A549 (cell line): Measurements from ENCODE around the gene FGF5. TPM values are rescaled to one million over a fixed set of nuclear protein-coding genes. Genes with fewer than 3 reads are reported as not detected.
A peak's percentile ranks its signal among the peaks of the same experiment; 100 is the strongest.

Experiments used
- ATAC-seq, 2 experiments: fragments of 200-7000 bp in 1 of 2; fragments of >200 bp in 1 of 2; cut with Nextera tagmentation in 1 of 2; cut with Tn5 transposase in 1 of 2; 3 replicates each; pipeline versions ENCODE4 v1.8.0 to v1.9.1; 2018 to 2020; ENCODE audit warnings: mild to moderate bottlenecking in 1 of 2, moderate library complexity in 1 of 2
- CTCF ChIA-PET: fragments of 300-600 bp; sonication (Branson Sonifier 250); formaldehyde crosslinking; extraction: SDS; loops from one replicate; lab custom pipeline; 2021; ENCODE audit warnings: antibody characterized with exemption, inconsistent platforms; lab: Yijun Ruan, JAX
- POLR2A ChIA-PET: fragments of 350-600 bp; formaldehyde crosslinking; extraction: SDS; loops from one replicate; lab custom pipeline; 2021; ENCODE audit warnings: antibody characterized with exemption, inconsistent platforms; lab: Yijun Ruan, JAX
- DNase-seq, 2 experiments: peaks; one replicate each; pipeline versions ENCODE4 v3.0.0 to v3.0.0-alpha.2; 2011 to 2016; ENCODE audit warnings: low read depth in 1 of 2, low spot score in 1 of 2
- FAIRE-seq: peaks from 2 replicates; lab custom pipeline; 2011; peaks lifted over from hg19 to GRCh38; lab: Jason Lieb, UNC
- H3K27ac ChIP-seq, 2 experiments: fragments of >200 bp; sonication (Bioruptor Twin); formaldehyde crosslinking; 3 replicates each; pipeline ENCODE4 v1.5.1; 2016 to 2017
- H3K4me1 ChIP-seq: fragments of >200 bp; sonication (Bioruptor Twin); formaldehyde crosslinking; 3 replicates; pipeline ENCODE4 v1.6.1; 2016
- H3K4me2 ChIP-seq: fragments of >200 bp; sonication (Bioruptor Twin); formaldehyde crosslinking; 3 replicates; pipeline ENCODE4 v1.6.1; 2016
- H3K4me3 ChIP-seq: fragments of >200 bp; sonication (Bioruptor Twin); formaldehyde crosslinking; 3 replicates; pipeline ENCODE4 v1.5.1; 2016
- H3K9me3 ChIP-seq: fragments of >200 bp; sonication (Bioruptor Twin); formaldehyde crosslinking; 3 replicates; pipeline ENCODE4 v1.6.1; 2016
- BCL3 ChIP-seq: fragments of >200 bp; sonication (Bioruptor Twin); formaldehyde crosslinking; IDR thresholded peaks from 3 replicates; pipeline ENCODE4 v1.6.1; 2016
- BHLHE40 ChIP-seq: IDR thresholded peaks from 2 replicates; pipeline ENCODE4 v1.6.1; 2012; ENCODE audit warnings: low read depth, low read length, inconsistent platforms
- CBX8 ChIP-seq: fragments of 200-600 bp; sonication (generic); IDR thresholded peaks from 2 replicates; pipeline ENCODE4 v1.6.1; 2016
- CEBPB ChIP-seq, 2 experiments: fragments of >200 bp in 1 of 2; sonication (Bioruptor Twin) in 1 of 2; formaldehyde crosslinking in 1 of 2; IDR thresholded peaks; 2 replicates each; pipeline ENCODE4 v1.6.1; 2012 to 2016
- CTCF ChIP-seq: fragments of >200 bp; sonication (Bioruptor Twin); formaldehyde crosslinking; IDR thresholded peaks from 3 replicates; pipeline ENCODE4 v1.5.1; 2016
- E2F6 ChIP-seq: IDR thresholded peaks from 2 replicates; pipeline ENCODE4 v1.6.1; 2012; ENCODE audit warnings: low read depth, borderline replicate concordance
- ELK1 ChIP-seq: fragments of 150-350 bp; IDR thresholded peaks from 2 replicates; pipeline ENCODE4 v1.6.1; 2014; ENCODE audit warnings: low read depth, mild to moderate bottlenecking, low read length
- FOXS1 ChIP-seq: fragments of 250-450 bp; sonication (Bioruptor Pico); IDR thresholded peaks from 2 replicates; pipeline ENCODE4 v1.5.0; 2020; ENCODE audit warnings: mild to moderate bottlenecking, moderate library complexity
- GATA3 ChIP-seq: IDR thresholded peaks from 2 replicates; pipeline ENCODE4 v1.6.1; 2012; ENCODE audit warnings: borderline replicate concordance
- HDAC2 ChIP-seq: fragments of 200-600 bp; sonication (generic); IDR thresholded peaks from 2 replicates; pipeline ENCODE4 v1.6.1; 2016
- HES2 ChIP-seq: fragments of >200 bp; sonication (Bioruptor Twin); formaldehyde crosslinking; IDR thresholded peaks from 2 replicates; pipeline ENCODE4 v1.6.1; 2016
- HOXB13 ChIP-seq: fragments of 250-450 bp; sonication (Bioruptor Pico); IDR thresholded peaks from 2 replicates; pipeline ENCODE4 v1.5.0; 2020; ENCODE audit warnings: low read depth, mild to moderate bottlenecking, moderate library complexity
- JUN ChIP-seq, 2 experiments: fragments of >200 bp; sonication (Bioruptor Twin); formaldehyde crosslinking; IDR thresholded peaks; 2 replicates in 1 of 2; 3 replicates in 1 of 2; pipeline ENCODE4 v1.6.1; 2016 to 2017
- MAFK ChIP-seq: fragments of 450-650 bp; IDR thresholded peaks from 2 replicates; pipeline ENCODE4 v1.6.1; 2014; ENCODE audit not compliant: partially characterized antibody
- MAX ChIP-seq: IDR thresholded peaks from 2 replicates; pipeline ENCODE4 v1.6.1; 2012
- MYC ChIP-seq: IDR thresholded peaks from 2 replicates; pipeline ENCODE4 v1.6.1; 2012; ENCODE audit warnings: mild to moderate bottlenecking, inconsistent platforms, low read length, improper control_type of control experiment, borderline replicate concordance
- NR3C1 ChIP-seq: fragments of >200 bp; sonication (Bioruptor Twin); formaldehyde crosslinking; IDR thresholded peaks from 3 replicates; pipeline ENCODE4 v1.6.1; 2017
- POLR2A ChIP-seq: IDR thresholded peaks from 2 replicates; pipeline ENCODE4 v1.6.1; 2012; ENCODE audit warnings: mild to moderate bottlenecking, low read length
- RAD21 ChIP-seq, 2 experiments: fragments of >200 bp in 1 of 2; sonication (Bioruptor Twin) in 1 of 2; formaldehyde crosslinking in 1 of 2; IDR thresholded peaks in 1 of 2; conservative IDR thresholded peaks in 1 of 2; 2 replicates in 1 of 2; 3 replicates in 1 of 2; pipeline ENCODE4 v1.6.1; 2012 to 2018; ENCODE audit warnings: inconsistent platforms in 1 of 2
- RFX5 ChIP-seq: fragments of 450-650 bp; IDR thresholded peaks from 2 replicates; pipeline ENCODE4 v1.7.1; 2014; ENCODE audit warnings: antibody characterized with exemption, mild to moderate bottlenecking, moderate library complexity
- SMC3 ChIP-seq: fragments of >200 bp; sonication (Bioruptor Twin); formaldehyde crosslinking; IDR thresholded peaks from 3 replicates; pipeline ENCODE4 v1.6.1; 2018; ENCODE audit warnings: inconsistent platforms
- SREBF2 ChIP-seq: fragments of 450-650 bp; IDR thresholded peaks from 2 replicates; pipeline ENCODE4 v1.6.1; 2014; ENCODE audit warnings: mild to moderate bottlenecking, moderate library complexity
- USF2 ChIP-seq: fragments of 450-650 bp; IDR thresholded peaks from 2 replicates; pipeline ENCODE4 v1.6.1; 2014; ENCODE audit warnings: antibody characterized with exemption
- ZNF302 ChIP-seq: fragments of 250-450 bp; sonication (Bioruptor Pico); IDR thresholded peaks from 2 replicates; pipeline ENCODE4 v1.9.0; 2021; ENCODE audit warnings: inconsistent platforms, mild to moderate bottlenecking, moderate library complexity
- whole genome bisulfite sequencing: methylation state at CpG from one replicate; pipeline ENCODE4 v1.1.6; 2017; ENCODE audit errors: missing lambda C conversion rate; 5-methylcytosine and 5-hydroxymethylcytosine counted together
- polyA plus RNA-seq, 4 experiments: library from polyadenylated mRNA; depleted of rRNA in 3 of 4; stranded (reverse); fragments of >200 nt; fragmentation: RNase III in 1 of 4; extraction: RNeasy Plus Mini Kit Qiagen cat#74134 plus additional on column Dnase treatment in 1 of 4; gene quantifications; 2 replicates in 3 of 4; 3 replicates in 1 of 4; pipeline ENCODE4 v1.2.3, GENCODE V29; 2011 to 2017

FGF5 gene
- polyA plus RNA-seq, 2 of the 4 experiments (the other 2 are of a cell fraction) = 0.21 TPM; not detected in 1

- ChIA-PET CTCF (interaction anchor here (0.6 to 1.4 kb wide), 5 partner anchors 71 to 1383 kb away, joined by 3 to 4 read pairs (median 3); no protein-coding TSS in a partner anchor), POLR2A (no interaction called here)
- peak within 1 kb of the TSS; percentile 88 for H3K4me2 ChIP-seq
- ATAC-seq (peak; percentile 95 to 98), FAIRE-seq (no peak), DNase-seq (peak; percentile 48 to 77)
- WGBS = 4% methylated on average over 19 of the region's 49 CpGs
- TF ChIP-seq E2F6 (0 out of 2 replicates have a peak, but pooled peaks have one; percentile 25), POLR2A (no peak), RAD21 (conservative IDR thresholded peaks at IDR 0.05 in 1 of 2, IDR thresholded peaks at IDR 0.05 in 1 of 2) (peak in 1 of 2 experiments; percentile 46; a peak in 3 of 5 replicates), SMC3 (peak; percentile 45; the same call in 2 of the 3 replicates), SREBF2 (no peak), CTCF (peak; percentile 44), HOXB13 (CRISPR knock-in tag) (no peak), MAX (peak; percentile 45; the same call in 1 of the 2 replicates)
- 0 out of 3 replicates have a peak, but pooled peaks cover 4% of the 10 kb centered on the region for H3K4me1 ChIP-seq
- no peaks in the 10 kb centered on the region for H3K9me3 ChIP-seq
- no peak within 1 kb of the TSS for H3K27ac ChIP-seq
- peak within 1 kb of the TSS; percentile 48 for H3K4me3 ChIP-seq
Measured at GRCh38 chr4:80335554-80336358, 69.3 kb downstream of the FGF5 start, which contains the start of gene CFAP299. Gene CFAP299, plus strand, starts transcription at chr4:80335730.

GRCh38 chr4:80336582-80336981 lies 70.1 kb downstream of the FGF5 start:
- Histone ChIP-seq H3K9me3 (no peaks in the 10 kb centered on the region), H3K4me3 (peak overlapping the region; percentile 48; the same call in 2 of the 3 replicates), H3K4me2 (peak overlapping the region; percentile 88), H3K27ac (no peak overlapping the region), H3K4me1 (0 out of 3 replicates have a peak, but pooled peaks cover 4% of the 10 kb centered on the region)
- TF ChIP-seq HES2 = no peak
- peak; percentile 19 to 26; a peak in 1 of 5 replicates for TF ChIP-seq RAD21 (conservative IDR thresholded peaks at IDR 0.05 in 1 of 2, IDR thresholded peaks at IDR 0.05 in 1 of 2)
- no peak for TF ChIP-seq ELK1
- no peak for TF ChIP-seq NR3C1
- TF ChIP-seq SMC3 = peak; percentile 37; the same call in 2 of the 3 replicates
- TF ChIP-seq MYC = no peak
- no peak for TF ChIP-seq FOXS1 (CRISPR knock-in tag)
- no peak for TF ChIP-seq E2F6
- TF ChIP-seq CTCF = peak; percentile 33; the same call in 2 of the 3 replicates
- TF ChIP-seq GATA3 = no peak
- no peak for TF ChIP-seq ZNF302 (CRISPR knock-in tag)
- TF ChIP-seq JUN (IDR thresholded peaks at IDR 0.05) = no peak
- TF ChIP-seq RFX5 = no peak
- TF ChIP-seq MAFK = no peak
- no peak for TF ChIP-seq CBX8
- no peak for TF ChIP-seq BHLHE40
- TF ChIP-seq HDAC2 = no peak
- no peak for TF ChIP-seq CEBPB (IDR thresholded peaks at IDR 0.05)
- TF ChIP-seq BCL3 = no peak
- no peak for TF ChIP-seq USF2
- ATAC-seq (peak; percentile 73 to 81), FAIRE-seq (no peak), DNase-seq (peak; percentile 2 to 26)
- ChIA-PET POLR2A (no interaction called here), CTCF (interaction anchor here (1.1 to 1.4 kb wide), 3 partner anchors 116 to 134 kb away, joined by 3 to 4 read pairs (median 3); no protein-coding TSS in a partner anchor)
- WGBS = 7% methylated on average over 10 of the region's 10 CpGs
